Progenitor cell of endocrine pancreas (in vitro differentiated cells): ENCODE results near the gene PORCN. TPM values are rescaled to one million over a fixed set of nuclear protein-coding genes. Genes with fewer than 3 reads are reported as not detected.

Experiments used
- DNase-seq: peaks from one replicate; pipeline ENCODE4 v3.0.0; 2021; ENCODE audit warnings: low spot score; ENCODE audit not compliant: unreplicated experiment
- H3K27ac Mint-ChIP-seq: 2 replicates; pipeline ENCODE4 v1.8.0; 2021; ENCODE audit warnings: mild to moderate bottlenecking, moderate library complexity, mixed read lengths
- H3K27me3 Mint-ChIP-seq: 2 replicates; pipeline ENCODE4 v1.8.0; 2021; ENCODE audit warnings: mixed read lengths
- H3K36me3 Mint-ChIP-seq: 2 replicates; pipeline ENCODE4 v1.8.0; 2022; ENCODE audit warnings: mixed read lengths; ENCODE audit not compliant: insufficient read depth
- H3K4me1 Mint-ChIP-seq: 2 replicates; pipeline ENCODE4 v1.8.0; 2021; ENCODE audit warnings: low read depth, mixed read lengths
- H3K4me3 Mint-ChIP-seq: 2 replicates; pipeline ENCODE4 v1.8.0; 2021; ENCODE audit warnings: low read depth, mild to moderate bottlenecking, moderate library complexity, mixed read lengths
- H3K9me3 Mint-ChIP-seq: 2 replicates; pipeline ENCODE4 v1.8.0; 2021; ENCODE audit warnings: low read depth, mixed read lengths
- CTCF ChIP-seq: fragments of 200-600 bp; sonication (generic); IDR thresholded peaks from one replicate; pipeline ENCODE4 v1.5.0; 2021; ENCODE audit warnings: antibody characterized with exemption, mild to moderate bottlenecking; ENCODE audit not compliant: unreplicated experiment
- total RNA-seq: library from RNA; stranded (reverse); gene quantifications from 2 replicates; pipeline ENCODE4 v1.2.1, GENCODE V29; 2021

Gene PORCN
- total RNA-seq, 1 donor from 2014 or later, result 6.5 TPM

- no peaks in the 10 kb centered on the region for H3K27me3 Mint-ChIP-seq
- no peak overlapping the region for H3K27ac Mint-ChIP-seq
- H3K4me1 Mint-ChIP-seq, result no peaks in the 10 kb centered on the region
- peaks cover 9% of the 10 kb centered on the region for H3K36me3 Mint-ChIP-seq
- H3K4me3 Mint-ChIP-seq, result no peak overlapping the region
- H3K9me3 Mint-ChIP-seq, result peaks cover 10% of the 10 kb centered on the region
- no peak for TF ChIP-seq CTCF
- no peak for DNase-seq
Measured at GRCh38 chrX:48558271-48558670, 49.5 kb downstream of the PORCN start.

GRCh38 chrX:48559636-48560035 is 50.8 kb downstream of the PORCN start:
- peaks cover 9% of the 10 kb centered on the region for H3K9me3 Mint-ChIP-seq
- TF ChIP-seq CTCF, result no peak
- H3K27me3 Mint-ChIP-seq, result no peaks in the 10 kb centered on the region
- peaks cover 8% of the 10 kb centered on the region for H3K36me3 Mint-ChIP-seq
- H3K4me3 Mint-ChIP-seq, result no peak overlapping the region
- no peaks in the 10 kb centered on the region for H3K4me1 Mint-ChIP-seq
- no peak for DNase-seq
- no peak overlapping the region for H3K27ac Mint-ChIP-seq

GRCh38 chrX:48560056-48560455 is 51.3 kb downstream of the PORCN start:
- Mint-ChIP-seq H3K27me3 (no peaks in the 10 kb centered on the region), H3K9me3 (peaks cover 6% of the 10 kb centered on the region), H3K27ac (no peak overlapping the region), H3K4me1 (no peaks in the 10 kb centered on the region), H3K36me3 (peaks cover 5% of the 10 kb centered on the region), H3K4me3 (no peak overlapping the region)
- DNase-seq, result no peak
- TF ChIP-seq CTCF, result no peak

GRCh38 chrX:48560681-48561080 is 51.9 kb downstream of the PORCN start:
- no peaks in the 10 kb centered on the region for H3K4me1 Mint-ChIP-seq
- no peak overlapping the region for H3K27ac Mint-ChIP-seq
- no peak for TF ChIP-seq CTCF
- no peaks in the 10 kb centered on the region for H3K27me3 Mint-ChIP-seq
- H3K4me3 Mint-ChIP-seq, result no peak overlapping the region
- peaks cover under 1% of the 10 kb centered on the region for H3K9me3 Mint-ChIP-seq
- H3K36me3 Mint-ChIP-seq, result peaks cover 3% of the 10 kb centered on the region
- no peak for DNase-seq

- H3K4me3 Mint-ChIP-seq, result no peak overlapping the region
- peaks cover 2% of the 10 kb centered on the region for H3K4me1 Mint-ChIP-seq
- no peak for TF ChIP-seq CTCF
- H3K36me3 Mint-ChIP-seq, result peaks cover 1% of the 10 kb centered on the region
- no peak overlapping the region for H3K27ac Mint-ChIP-seq
- no peaks in the 10 kb centered on the region for H3K27me3 Mint-ChIP-seq
- DNase-seq, result no peak
- peaks cover 6% of the 10 kb centered on the region for H3K9me3 Mint-ChIP-seq
Measured at GRCh38 chrX:48569958-48570357, 61.2 kb downstream of the PORCN start.

Other genes with a start within 250 kb of the PORCN start
- gene SSX3, start 152.3 kb upstream of the PORCN start, total RNA-seq, result not detected in 2 replicates
- not detected in 2 replicates for gene SSX4, start 125.5 kb upstream of the PORCN start, total RNA-seq
- not detected in 2 replicates for gene SSX4B, start 97.0 kb upstream of the PORCN start, total RNA-seq
- 0.33 and 0.74 TPM in 2 replicates for gene SLC38A5, start 38.7 kb upstream of the PORCN start, total RNA-seq
- 40.5 and 41.8 TPM in 2 replicates for gene FTSJ1, start 32.8 kb upstream of the PORCN start, total RNA-seq
- 73.1 and 81.9 TPM in 2 replicates for gene EBP, start 12.8 kb downstream of the PORCN start, total RNA-seq
- 12.6 and 14.5 TPM in 2 replicates for gene TBC1D25, start 30.7 kb downstream of the PORCN start, total RNA-seq
- 140 and 169 TPM in 2 replicates for gene RBM3, start 65.5 kb downstream of the PORCN start, total RNA-seq
- 103 and 112 TPM in 2 replicates for gene WDR13, start 88.5 kb downstream of the PORCN start, total RNA-seq
- 0.62 and 1.2 TPM in 2 replicates for gene WAS, start 174.8 kb downstream of the PORCN start, total RNA-seq
- 7.4 and 8.2 TPM in 2 replicates for gene SUV39H1, start 187.7 kb downstream of the PORCN start, total RNA-seq